IPS-15b (cell line): Measurements from ENCODE around the gene HSPB3.
"Not testable (repeated sequence)": the region's sequence is repeated elsewhere in the genome, so short reads cannot be mapped to it uniquely, and the experiment has no call there.

Experiments used
- H3K27me3 ChIP-seq: one replicate; pipeline ENCODE4 v1.6.1; 2013; ENCODE audit warnings: low read length; ENCODE audit not compliant: control insufficient read depth, insufficient read depth
- H3K36me3 ChIP-seq: one replicate; pipeline ENCODE4 v1.6.1; 2013; ENCODE audit warnings: low read length; ENCODE audit not compliant: control insufficient read depth, insufficient read depth
- H3K4me1 ChIP-seq: one replicate; pipeline ENCODE4 v1.6.1; 2013; ENCODE audit warnings: mild to moderate bottlenecking, low read length; ENCODE audit not compliant: control insufficient read depth, insufficient read depth
- H3K4me3 ChIP-seq: one replicate; pipeline ENCODE4 v1.5.1; 2013; ENCODE audit warnings: low read depth, low read length
- H3K9ac ChIP-seq: one replicate; pipeline ENCODE4 v1.6.1; 2013; ENCODE audit warnings: low read depth, mild to moderate bottlenecking, low read length
- H3K9me3 ChIP-seq: one replicate; pipeline ENCODE4 v1.6.1; 2013; ENCODE audit warnings: mild to moderate bottlenecking, low read length; ENCODE audit not compliant: control insufficient read depth, insufficient read depth

The HSPB3 gene

GRCh38 chr5:54485659-54486058, 30.2 kb downstream of the HSPB3 start:
- not testable (repeated sequence) for H3K27me3 ChIP-seq, H3K9me3 ChIP-seq, H3K9ac ChIP-seq, H3K4me1 ChIP-seq, H3K36me3 ChIP-seq, H3K4me3 ChIP-seq

GRCh38 chr5:54489648-54489979, 34.1 kb downstream of the HSPB3 start:
- not testable (repeated sequence) for H3K9me3 ChIP-seq, H3K9ac ChIP-seq, H3K36me3 ChIP-seq, H3K27me3 ChIP-seq, H3K4me3 ChIP-seq, H3K4me1 ChIP-seq

- H3K36me3 ChIP-seq = no peaks in the 10 kb centered on the region
- no peaks in the 10 kb centered on the region for H3K4me1 ChIP-seq
- H3K27me3 ChIP-seq = no peaks in the 10 kb centered on the region
- no peak overlapping the region for H3K4me3 ChIP-seq
- no peak overlapping the region for H3K9ac ChIP-seq
- H3K9me3 ChIP-seq = no peaks in the 10 kb centered on the region
These were observed 35.8 kb downstream of the HSPB3 start for GRCh38 chr5:54491326-54491725.

- Histone ChIP-seq H3K9me3 (no peaks in the 10 kb centered on the region), H3K36me3 (no peaks in the 10 kb centered on the region), H3K4me3 (no peak overlapping the region), H3K27me3 (no peaks in the 10 kb centered on the region), H3K4me1 (no peaks in the 10 kb centered on the region), H3K9ac (no peak overlapping the region)
These were observed 36.7 kb downstream of the HSPB3 start for GRCh38 chr5:54492178-54492577.

GRCh38 chr5:54495027-54495426, 39.5 kb downstream of the HSPB3 start:
- Histone ChIP-seq H3K9ac (no peak overlapping the region), H3K9me3 (no peaks in the 10 kb centered on the region), H3K4me1 (no peaks in the 10 kb centered on the region), H3K4me3 (no peak overlapping the region), H3K36me3 (peaks cover 2% of the 10 kb centered on the region), H3K27me3 (no peaks in the 10 kb centered on the region)
